ENCODE results near the gene PNMA6E. TPM values are rescaled to one million over a fixed set of nuclear protein-coding genes. Genes with fewer than 3 reads are reported as not detected.

The PNMA6E gene
- total and polyA plus RNA-seq, 2 of the 13 experiments (the other 11 are each of a cell fraction or from before 2014, with no cell fraction given): not detected

DNA sequence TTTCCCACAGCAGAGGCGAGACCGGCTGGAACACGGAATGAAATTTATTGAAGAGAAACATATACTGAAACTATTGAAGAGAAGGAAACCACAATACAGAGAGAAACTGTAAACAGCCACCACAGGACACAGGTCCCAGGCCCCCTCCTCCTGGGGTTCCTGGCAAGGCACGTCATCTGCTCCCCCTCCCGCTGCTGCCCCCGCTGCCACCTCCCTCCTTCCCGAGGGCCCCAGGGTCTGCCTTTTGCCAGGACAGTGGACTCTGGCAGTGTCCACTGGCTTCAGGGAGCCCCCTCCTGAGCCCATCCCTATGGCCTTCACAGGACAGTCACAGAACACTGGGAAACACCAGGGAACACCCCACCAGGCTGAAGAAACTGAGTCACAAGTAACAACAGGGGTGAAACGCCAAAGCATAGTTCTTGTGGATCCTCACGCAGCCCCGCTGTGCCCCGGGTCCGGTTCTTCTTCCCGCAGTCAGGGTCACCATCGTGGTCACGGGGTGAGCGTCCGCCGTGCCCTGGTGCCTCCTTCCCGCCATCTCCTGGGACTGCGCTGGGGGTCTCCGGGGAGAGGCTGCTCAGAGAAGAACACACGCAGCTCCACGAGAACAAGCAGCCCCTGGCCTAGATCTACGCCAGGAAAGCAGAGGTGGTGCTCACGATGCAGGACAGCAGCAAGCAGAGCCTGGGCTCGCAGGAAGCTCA is 5.4 kb downstream of the PNMA6E start:
- ATAC-seq (no peak), DNase-seq (ENCODE audit: low spot score) (no peak), FAIRE-seq (no peak)
- Histone ChIP-seq H3K79me2 (ENCODE audit: insufficient read depth, low read length) (no peaks in the 10 kb centered on the region), H3K4me3 (replicated peaks in 1 of 3; ENCODE audit: insufficient read depth in 1 of 3, low read depth in 2 of 3, low read length in 3 of 3) (no peak overlapping the region), H3K27me3 (ENCODE audit: control insufficient read depth in 1 of 2, insufficient read depth in 2 of 2, low read length in 2 of 2) (no peaks in the 10 kb centered on the region; a peak in 1 of 5 replicates), H3K36me3 (replicated peaks in 1 of 2; ENCODE audit: control insufficient read depth in 1 of 2, insufficient read depth in 2 of 2, low read length in 2 of 2) (no peaks in the 10 kb centered on the region), H3K27ac (ENCODE audit: extremely low read length, insufficient read depth, low read length) (no peak overlapping the region), H4K20me1 (ENCODE audit: insufficient read depth, low read length) (no peaks in the 10 kb centered on the region), H3K4me1 (ENCODE audit: insufficient read depth, low read length) (no peaks in the 10 kb centered on the region), H3K4me2 (ENCODE audit: low read depth, low read length) (no peak overlapping the region), H3K9me3 (ENCODE audit: low read length) (no peaks in the 10 kb centered on the region), H3K9ac (ENCODE audit: insufficient read depth, low read depth, low read length) (no peak overlapping the region), H2AFZ (ENCODE audit: low read length) (no peak overlapping the region)
- in situ Hi-C loops (cut with HindIII; ENCODE audit: extremely low pct_ligation_motif_present, low pct_unique_long_range_greater_than_20kb) (no loop called here), intact Hi-C loops (cut with micrococcal nuclease; ENCODE audit: unreplicated experiment) (no loop called here)
- BruUV-seq (replicated peaks): no TSS peak
- ChIA-PET POLR2A (no interaction called here), CTCF (ENCODE audit: low intra/inter-chr PET ratio, low total read pairs) (no interaction called here)
- 97% methylated on average over 3 of the region's 26 CpGs for WGBS (ENCODE audit: low lambda C conversion rate)
- no peak for TF ChIP-seq SIX1 (CRISPR knock-in tag; IDR thresholded peaks at IDR 0.05; ENCODE audit: borderline replicate concordance)
- no peak for TF ChIP-seq JUND (CRISPR knock-in tag; IDR thresholded peaks at IDR 0.05)
- no peak for TF ChIP-seq FOXP4 (CRISPR knock-in tag; IDR thresholded peaks at IDR 0.05)
- TF ChIP-seq, protein P1, sequence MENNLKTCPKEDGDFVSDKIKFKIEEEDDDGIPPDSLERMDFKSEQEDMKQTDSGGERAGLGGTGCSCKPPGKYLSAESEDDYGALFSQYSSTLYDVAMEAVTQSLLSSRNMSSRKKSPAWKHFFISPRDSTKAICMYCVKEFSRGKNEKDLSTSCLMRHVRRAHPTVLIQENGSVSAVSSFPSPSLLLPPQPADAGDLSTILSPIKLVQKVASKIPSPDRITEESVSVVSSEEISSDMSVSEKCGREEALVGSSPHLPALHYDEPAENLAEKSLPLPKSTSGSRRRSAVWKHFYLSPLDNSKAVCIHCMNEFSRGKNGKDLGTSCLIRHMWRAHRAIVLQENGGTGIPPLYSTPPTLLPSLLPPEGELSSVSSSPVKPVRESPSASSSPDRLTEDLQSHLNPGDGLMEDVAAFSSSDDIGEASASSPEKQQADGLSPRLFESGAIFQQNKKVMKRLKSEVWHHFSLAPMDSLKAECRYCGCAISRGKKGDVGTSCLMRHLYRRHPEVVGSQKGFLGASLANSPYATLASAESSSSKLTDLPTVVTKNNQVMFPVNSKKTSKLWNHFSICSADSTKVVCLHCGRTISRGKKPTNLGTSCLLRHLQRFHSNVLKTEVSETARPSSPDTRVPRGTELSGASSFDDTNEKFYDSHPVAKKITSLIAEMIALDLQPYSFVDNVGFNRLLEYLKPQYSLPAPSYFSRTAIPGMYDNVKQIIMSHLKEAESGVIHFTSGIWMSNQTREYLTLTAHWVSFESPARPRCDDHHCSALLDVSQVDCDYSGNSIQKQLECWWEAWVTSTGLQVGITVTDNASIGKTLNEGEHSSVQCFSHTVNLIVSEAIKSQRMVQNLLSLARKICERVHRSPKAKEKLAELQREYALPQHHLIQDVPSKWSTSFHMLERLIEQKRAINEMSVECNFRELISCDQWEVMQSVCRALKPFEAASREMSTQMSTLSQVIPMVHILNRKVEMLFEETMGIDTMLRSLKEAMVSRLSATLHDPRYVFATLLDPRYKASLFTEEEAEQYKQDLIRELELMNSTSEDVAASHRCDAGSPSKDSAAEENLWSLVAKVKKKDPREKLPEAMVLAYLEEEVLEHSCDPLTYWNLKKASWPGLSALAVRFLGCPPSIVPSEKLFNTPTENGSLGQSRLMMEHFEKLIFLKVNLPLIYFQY (CRISPR knock-in tag; IDR thresholded peaks at IDR 0.05; ENCODE audit: borderline replicate concordance): no peak
- no peak for TF ChIP-seq ZNF670 (CRISPR knock-in tag; IDR thresholded peaks at IDR 0.05; ENCODE audit: borderline replicate concordance)
- no peak for TF ChIP-seq CREM (IDR thresholded peaks at IDR 0.05)
- TF ChIP-seq CREM (CRISPR knock-in tag; IDR thresholded peaks at IDR 0.05): no peak
- no peak for TF ChIP-seq TEAD3 (CRISPR knock-in tag; optimal IDR thresholded peaks at IDR 0.05; ENCODE audit: borderline replicate concordance)
- no peak for TF ChIP-seq FOXP1 (IDR thresholded peaks at IDR 0.05)
- no peak for TF ChIP-seq FOXP1 (CRISPR knock-in tag; IDR thresholded peaks at IDR 0.05)
- TF ChIP-seq GRHL1 (CRISPR knock-in tag; conservative IDR thresholded peaks at IDR 0.05): no peak
- no peak for TF ChIP-seq TOPORS (CRISPR knock-in tag; IDR thresholded peaks at IDR 0.05)
- TF ChIP-seq, protein P2, sequence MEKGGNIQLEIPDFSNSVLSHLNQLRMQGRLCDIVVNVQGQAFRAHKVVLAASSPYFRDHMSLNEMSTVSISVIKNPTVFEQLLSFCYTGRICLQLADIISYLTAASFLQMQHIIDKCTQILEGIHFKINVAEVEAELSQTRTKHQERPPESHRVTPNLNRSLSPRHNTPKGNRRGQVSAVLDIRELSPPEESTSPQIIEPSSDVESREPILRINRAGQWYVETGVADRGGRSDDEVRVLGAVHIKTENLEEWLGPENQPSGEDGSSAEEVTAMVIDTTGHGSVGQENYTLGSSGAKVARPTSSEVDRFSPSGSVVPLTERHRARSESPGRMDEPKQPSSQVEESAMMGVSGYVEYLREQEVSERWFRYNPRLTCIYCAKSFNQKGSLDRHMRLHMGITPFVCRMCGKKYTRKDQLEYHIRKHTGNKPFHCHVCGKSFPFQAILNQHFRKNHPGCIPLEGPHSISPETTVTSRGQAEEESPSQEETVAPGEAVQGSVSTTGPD (CRISPR knock-in tag; IDR thresholded peaks at IDR 0.05): no peak
- TF ChIP-seq, protein P3, sequence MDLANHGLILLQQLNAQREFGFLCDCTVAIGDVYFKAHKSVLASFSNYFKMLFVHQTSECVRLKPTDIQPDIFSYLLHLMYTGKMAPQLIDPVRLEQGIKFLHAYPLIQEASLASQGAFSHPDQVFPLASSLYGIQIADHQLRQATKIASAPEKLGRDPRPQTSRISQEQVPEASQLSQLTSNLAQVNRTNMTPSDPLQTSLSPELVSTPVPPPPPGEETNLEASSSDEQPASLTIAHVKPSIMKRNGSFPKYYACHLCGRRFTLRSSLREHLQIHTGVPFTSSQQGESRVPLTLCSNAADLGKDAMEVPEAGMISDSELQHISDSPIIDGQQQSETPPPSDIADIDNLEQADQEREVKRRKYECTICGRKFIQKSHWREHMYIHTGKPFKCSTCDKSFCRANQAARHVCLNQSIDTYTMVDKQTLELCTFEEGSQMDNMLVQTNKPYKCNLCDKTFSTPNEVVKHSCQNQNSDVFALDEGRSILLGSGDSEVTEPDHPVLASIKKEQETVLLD (CRISPR knock-in tag; IDR thresholded peaks at IDR 0.05; ENCODE audit: low read depth): no peak
- TF ChIP-seq SIN3A (IDR thresholded peaks at IDR 0.05; ENCODE audit: borderline replicate concordance, low read depth, low read length): no peak

Measured in HepG2 (cell line).